H1 (cell line): ENCODE measurements around the gene PRPF6. TPM values are rescaled to one million over a fixed set of nuclear protein-coding genes. Genes with fewer than 3 reads are reported as not detected.

Experiments
- CTCF ChIA-PET: fragments of 300-600 bp; sonication (Branson Sonifier 250); formaldehyde crosslinking; loops from one replicate; lab custom pipeline; 2021; ENCODE audit not compliant: partially characterized antibody; lab: Charles Lee
- POLR2A ChIA-PET: fragments of 300-600 bp; sonication (Branson Sonifier 250); formaldehyde crosslinking; loops from one replicate; lab custom pipeline; 2021; ENCODE audit warnings: inconsistent platforms; ENCODE audit not compliant: partially characterized antibody; lab: Charles Lee
- DNase-seq, 2 experiments: peaks; one replicate each; pipeline versions ENCODE4 v3.0.0 to v3.0.0-alpha.2; 2010 to 2022; ENCODE audit warnings: low spot score in 2 of 2, low read depth in 1 of 2, mixed read lengths in 1 of 2
- FAIRE-seq: peaks from 2 replicates; lab custom pipeline; 2011; peaks lifted over from hg19 to GRCh38; lab: Jason Lieb, UNC
- H2AFZ ChIP-seq: 2 replicates; pipeline ENCODE4 v1.8.1; 2012; ENCODE audit warnings: low read length, inconsistent platforms
- H2AK5ac ChIP-seq: 2 replicates; pipeline ENCODE4 v1.6.1; 2013; ENCODE audit warnings: low read depth, low read length
- H2BK120ac ChIP-seq: replicated peaks from 2 replicates; pipeline ENCODE3; 2013; ENCODE audit warnings: low read depth, low read length, inconsistent platforms
- H2BK12ac ChIP-seq: 2 replicates; pipeline ENCODE4 v1.6.1; 2013; ENCODE audit warnings: low read depth, low read length
- H2BK15ac ChIP-seq: 2 replicates; pipeline ENCODE4 v1.6.1; 2013; ENCODE audit warnings: low read length
- H2BK20ac ChIP-seq: 2 replicates; pipeline ENCODE4 v1.6.1; 2013; ENCODE audit warnings: low read length
- H2BK5ac ChIP-seq: 2 replicates; pipeline ENCODE4 v1.6.1; 2013; ENCODE audit warnings: low read depth, low read length
- H3K14ac ChIP-seq: 2 replicates; pipeline ENCODE4 v1.6.1; 2013; ENCODE audit warnings: inconsistent platforms; ENCODE audit not compliant: insufficient read length
- H3K18ac ChIP-seq: 2 replicates; pipeline ENCODE4 v1.6.1; 2013; ENCODE audit warnings: low read length; ENCODE audit errors: extremely low read depth
- H3K23ac ChIP-seq: 2 replicates; pipeline ENCODE4 v1.6.1; 2013; ENCODE audit warnings: inconsistent platforms; ENCODE audit not compliant: insufficient read length
- H3K23me2 ChIP-seq: 2 replicates; pipeline ENCODE4 v1.6.1; 2013; ENCODE audit warnings: low read depth, low read length
- H3K27ac ChIP-seq: 2 replicates; pipeline ENCODE4 v1.6.1; 2011; ENCODE audit warnings: low read depth, low read length, inconsistent platforms
- H3K27me3 ChIP-seq, 4 experiments: replicated peaks in 1 of 4; 1 replicate in 1 of 4; 2 replicates in 3 of 4; pipeline versions ENCODE4 v1.6.1 to v1.8.1; 2011 to 2013; ENCODE audit warnings: low read length in 3 of 4, mild to moderate bottlenecking in 3 of 4, inconsistent platforms in 2 of 4, mixed read lengths in 2 of 4, moderate library complexity in 1 of 4; ENCODE audit not compliant: control insufficient read depth in 3 of 4, insufficient read depth in 3 of 4; ENCODE audit errors: extremely low read depth in 1 of 4
- H3K36me3 ChIP-seq, 4 experiments: 2 replicates each; pipeline versions ENCODE4 v1.6.1 to v1.8.1; 2011 to 2013; ENCODE audit warnings: mild to moderate bottlenecking in 4 of 4, low read length in 3 of 4, moderate library complexity in 2 of 4, control low read depth in 1 of 4, inconsistent platforms in 1 of 4; ENCODE audit not compliant: insufficient read depth in 4 of 4, control insufficient read depth in 2 of 4
- H3K4ac ChIP-seq: replicated peaks from 2 replicates; pipeline ENCODE3; 2013; ENCODE audit warnings: low read length, low read depth, mixed read lengths, inconsistent platforms; ENCODE audit not compliant: insufficient read length
- H3K4me1 ChIP-seq, 4 experiments: replicated peaks in 1 of 4; 1 replicate in 1 of 4; 2 replicates in 3 of 4; pipeline versions ENCODE4 v1.6.1 to v1.8.1; 2011 to 2013; ENCODE audit warnings: low read length in 3 of 4, inconsistent platforms in 2 of 4, mixed read lengths in 1 of 4; ENCODE audit not compliant: insufficient read depth in 4 of 4, control insufficient read depth in 3 of 4
- H3K4me2 ChIP-seq, 2 experiments: 2 replicates each; pipeline versions ENCODE4 v1.6.1 to v1.8.1; 2011 to 2013; ENCODE audit warnings: low read depth in 2 of 2, low read length in 2 of 2, control low read depth in 1 of 2, inconsistent platforms in 1 of 2, mild to moderate bottlenecking in 1 of 2; ENCODE audit not compliant: insufficient read depth in 1 of 2
- H3K4me3 ChIP-seq, 4 experiments: fragments of 200-600, 300-600 bp in 1 of 4; sonication (generic), shearing (Covaris generic), sonication (Bioruptor Twin) in 1 of 4; 2 replicates each; pipeline versions ENCODE4 v1.5.1 to v1.8.1; 2011 to 2016; ENCODE audit warnings: low read length in 4 of 4, low read depth in 3 of 4, control low read depth in 2 of 4, inconsistent platforms in 2 of 4, mild to moderate bottlenecking in 2 of 4, mixed read lengths in 1 of 4, moderate library complexity in 1 of 4; ENCODE audit not compliant: insufficient read depth in 2 of 4; ENCODE audit errors: extremely low read depth in 1 of 4
- H3K56ac ChIP-seq: replicated peaks from 2 replicates; pipeline ENCODE3; 2013; ENCODE audit warnings: low read depth, mild to moderate bottlenecking, mixed read lengths, low read length, inconsistent platforms; ENCODE audit not compliant: insufficient read length
- H3K79me1 ChIP-seq: 2 replicates; pipeline ENCODE4 v1.6.1; 2013; ENCODE audit warnings: low read depth, low read length, control low read depth
- H3K79me2 ChIP-seq, 2 experiments: 2 replicates each; pipeline versions ENCODE4 v1.6.1 to v1.8.1; 2012 to 2013; ENCODE audit warnings: low read length in 2 of 2, mild to moderate bottlenecking in 2 of 2, inconsistent platforms in 1 of 2; ENCODE audit not compliant: insufficient read depth in 2 of 2, control insufficient read depth in 1 of 2
- H3K9ac ChIP-seq, 4 experiments: replicated peaks in 1 of 4; 1 replicate in 1 of 4; 2 replicates in 3 of 4; pipeline versions ENCODE4 v1.6.1 to v1.8.1; 2011 to 2013; ENCODE audit warnings: low read depth in 3 of 4, low read length in 3 of 4, control low read depth in 2 of 4, mild to moderate bottlenecking in 2 of 4, moderate library complexity in 2 of 4, inconsistent platforms in 1 of 4; ENCODE audit errors: extremely low read depth in 1 of 4
- H3K9me3 ChIP-seq, 2 experiments: 2 replicates each; pipeline versions ENCODE4 v1.6.1 to v1.8.1; 2012 to 2013; ENCODE audit warnings: mild to moderate bottlenecking in 2 of 2, moderate library complexity in 2 of 2, control low read depth in 1 of 2, inconsistent platforms in 1 of 2, low read depth in 1 of 2, low read length in 1 of 2, mixed read lengths in 1 of 2; ENCODE audit not compliant: insufficient read depth in 2 of 2
- H4K20me1 ChIP-seq, 2 experiments: replicated peaks in 1 of 2; 2 replicates each; pipeline versions ENCODE3 to v1.8.1; 2011 to 2013; ENCODE audit warnings: inconsistent platforms in 2 of 2, low read length in 2 of 2, mild to moderate bottlenecking in 1 of 2; ENCODE audit not compliant: insufficient read depth in 2 of 2, control insufficient read depth in 1 of 2
- H4K5ac ChIP-seq: 2 replicates; pipeline ENCODE4 v1.6.1; 2013; ENCODE audit warnings: low read length, low read depth, mixed read lengths, inconsistent platforms; ENCODE audit not compliant: insufficient read length
- H4K8ac ChIP-seq: 2 replicates; pipeline ENCODE4 v1.8.0; 2013; ENCODE audit warnings: mild to moderate bottlenecking, moderate library complexity, low read length, inconsistent platforms; ENCODE audit not compliant: insufficient read depth; ENCODE audit errors: extremely low read depth
- H4K91ac ChIP-seq: replicated peaks from 2 replicates; pipeline ENCODE3; 2013; ENCODE audit warnings: low read length, mixed read lengths, inconsistent platforms; ENCODE audit not compliant: insufficient read length
- BRCA1 ChIP-seq: IDR thresholded peaks from 2 replicates; pipeline ENCODE4 v1.6.1; 2012; ENCODE audit warnings: low read depth, low read length, improper control_type of control experiment
- KDM5A ChIP-seq: fragments of 200-600 bp; IDR thresholded peaks from 2 replicates; pipeline ENCODE4 v1.7.1; 2012; ENCODE audit warnings: mild to moderate bottlenecking, low read length, inconsistent platforms, mixed read lengths
- NANOG ChIP-seq: IDR thresholded peaks from 2 replicates; pipeline ENCODE4 v1.6.1; 2011; ENCODE audit warnings: low read length, low read depth, mild to moderate bottlenecking, inconsistent platforms; ENCODE audit not compliant: insufficient read depth, poor library complexity, severe bottlenecking
- NRF1 ChIP-seq: IDR thresholded peaks from 2 replicates; pipeline ENCODE4 v1.6.1; 2011; ENCODE audit warnings: mild to moderate bottlenecking, low read depth, low read length, improper control_type of control experiment
- RNF2 ChIP-seq: fragments of 200-900, 300-1000 bp; sonication (generic); IDR thresholded peaks from 2 replicates; pipeline ENCODE4 v1.7.1; 2016; ENCODE audit warnings: borderline replicate concordance, low read depth, mild to moderate bottlenecking, antibody characterized with exemption, low read length; ENCODE audit not compliant: poor library complexity, severe bottlenecking; ENCODE audit errors: missing control alignments
- SAP30 ChIP-seq: fragments of 300-600 bp; sonication (generic); IDR thresholded peaks from 2 replicates; pipeline ENCODE4 v1.7.1; 2012; ENCODE audit warnings: low read length, moderate library complexity, mild to moderate bottlenecking, inconsistent platforms; ENCODE audit not compliant: insufficient read depth, insufficient replicate concordance
- SIX5 ChIP-seq: IDR thresholded peaks from 2 replicates; pipeline ENCODE4 v1.6.1; 2011; ENCODE audit warnings: mild to moderate bottlenecking, low read depth, low read length
- SP1 ChIP-seq: IDR thresholded peaks from 2 replicates; pipeline ENCODE4 v1.6.1; 2011; ENCODE audit warnings: low read depth, low read length
- SRF ChIP-seq: IDR thresholded peaks from 2 replicates; pipeline ENCODE4 v1.6.1; 2011; ENCODE audit warnings: mild to moderate bottlenecking, low read depth, low read length, moderate library complexity
- TBP ChIP-seq: IDR thresholded peaks from 2 replicates; pipeline ENCODE4 v1.6.1; 2011; ENCODE audit warnings: low read depth, low read length, improper control_type of control experiment
- TCF12 ChIP-seq: IDR thresholded peaks from 2 replicates; pipeline ENCODE4 v1.6.1; 2011; ENCODE audit warnings: low read depth, mild to moderate bottlenecking, low read length
- ZNF274 ChIP-seq: IDR thresholded peaks from 2 replicates; pipeline ENCODE4 v1.7.0; 2012; ENCODE audit warnings: low read length, borderline replicate concordance; ENCODE audit errors: extremely low read depth
- WGBS, 2 experiments: shearing (Covaris generic) in 1 of 2; methylation state at CpG; one replicate each; pipeline versions ENCODE4 v1.1.6 to v1.1.7; 2013 to 2015; ENCODE audit warnings: low lambda C conversion rate in 2 of 2, mixed read lengths in 2 of 2, inconsistent platforms in 1 of 2, low coverage in 1 of 2, missing lambda C conversion rate in 1 of 2; ENCODE audit not compliant: insufficient replicate concordance in 2 of 2, insufficient coverage in 1 of 2, insufficient read length in 1 of 2; ENCODE audit errors: extremely low coverage in 1 of 2, missing lambda C conversion rate in 1 of 2; 5-methylcytosine and 5-hydroxymethylcytosine counted together
- polyA plus RNA-seq, 7 experiments: library from polyadenylated mRNA; depleted of rRNA in 3 of 7; stranded (reverse) in 5 of 7; unstranded in 2 of 7; fragments of >200 nt in 5 of 7; fragments of 200-250 nt in 2 of 7; gene quantifications; 1 replicate in 5 of 7; 2 replicates in 1 of 7; 4 replicates in 1 of 7; pipeline versions ENCODE4 v1.2.1 to v1.2.3, GENCODE V29; 2011 to 2013; ENCODE audit warnings: missing spikeins in 2 of 7, mixed read lengths in 2 of 7
- total RNA-seq: library from RNA; stranded (reverse); fragmentation: NEBNext Ultra II Directional; extraction: Animal tissue kit (Norgen Biotek cat#: 25700); gene quantifications from 2 replicates; pipeline ENCODE4 v1.2.1, GENCODE V29; 2021

The PRPF6 gene
- total and polyA plus RNA-seq, 2 of the 8 experiments (the other 6 are each of a cell fraction or from before 2014, with no cell fraction given) = 27.9 to 76.9 TPM

DNA sequence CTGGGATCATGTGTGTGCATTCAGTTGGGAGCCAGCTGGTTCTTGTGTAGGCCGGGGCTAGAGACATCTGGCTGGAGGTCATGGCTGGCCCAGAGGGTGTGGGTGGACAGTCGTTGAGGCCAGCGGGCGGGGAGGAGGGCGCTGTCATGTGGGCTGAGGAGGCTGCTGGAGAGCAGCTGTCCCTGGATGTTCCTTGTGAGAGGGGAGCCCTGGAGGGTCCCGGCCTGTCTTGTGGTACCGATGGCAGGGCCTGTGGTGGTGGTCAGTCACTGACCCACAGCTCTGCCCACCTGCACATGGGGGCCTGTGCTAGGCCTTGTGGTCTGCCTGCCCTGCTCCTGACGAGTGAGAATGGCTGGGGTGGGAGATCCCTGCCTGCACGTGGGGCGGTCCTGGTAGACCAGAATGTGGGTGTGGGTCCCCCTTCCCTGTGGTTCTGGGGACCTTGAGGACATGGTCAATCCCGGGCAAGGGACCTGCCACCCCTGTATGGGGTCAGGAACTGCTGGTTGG, 53.1 kb downstream of the PRPF6 start:
- H3K27me3 ChIP-seq = peaks cover 4 to 17% (median 9%) of the 10 kb centered on the region in 4 experiments; a peak in 6 of 7 replicates
- H3K27ac ChIP-seq = no peak overlapping the region
- FAIRE-seq (no peak), DNase-seq (no peak)
- peaks cover 0 to 19% (median 15%) of the 10 kb centered on the region in 4 experiments; a peak in 6 of 7 replicates for H3K4me1 ChIP-seq
- TF ChIP-seq RNF2 = no peak
- TF ChIP-seq KDM5A = no peak
- TF ChIP-seq ZNF274 = no peak
- TF ChIP-seq SAP30 = no peak
- TF ChIP-seq TBP = no peak
- no peak for TF ChIP-seq BRCA1
- TF ChIP-seq SP1 = no peak
- TF ChIP-seq TCF12 = no peak
- no peak for TF ChIP-seq SRF
- TF ChIP-seq SIX5 = no peak
- TF ChIP-seq NRF1 = no peak
- TF ChIP-seq NANOG = no peak
- H4K91ac ChIP-seq = no peak overlapping the region
- POLR2A ChIA-PET = interaction anchor here (0.7 to 1.7 kb wide), 6 partner anchors 9 to 75 kb away, joined by 3 to 5 read pairs (median 4); partner anchors contain the start of gene SAMD10
- H3K9ac ChIP-seq = no peak overlapping the region
- no peak overlapping the region for H2BK5ac ChIP-seq
- H2BK15ac ChIP-seq = no peak overlapping the region
- H2BK120ac ChIP-seq = no peak overlapping the region
- H2AFZ ChIP-seq = no peak overlapping the region
- CTCF ChIA-PET = interaction anchor here (1.2 to 1.4 kb wide), 2 partner anchors 23 to 26 kb away, joined by 3 to 4 read pairs; no protein-coding TSS in a partner anchor
- no peak overlapping the region for H3K23ac ChIP-seq
- no peaks in the 10 kb centered on the region for H3K9me3 ChIP-seq
- no peak overlapping the region for H2BK20ac ChIP-seq
- no peak overlapping the region for H2AK5ac ChIP-seq
- no peak overlapping the region for H2BK12ac ChIP-seq
- H4K5ac ChIP-seq = no peak overlapping the region
- no peak overlapping the region for H3K18ac ChIP-seq
- no peak overlapping the region for H3K4me3 ChIP-seq
- H3K79me2 ChIP-seq = no peaks in the 10 kb centered on the region
- H4K20me1 ChIP-seq = peaks cover 0 to 4% of the 10 kb centered on the region in 2 experiments
- peaks cover 3% of the 10 kb centered on the region; the same call in 1 of the 2 replicates for H3K23me2 ChIP-seq
- H3K79me1 ChIP-seq = no peaks in the 10 kb centered on the region; the same call in 1 of the 2 replicates
- no peak overlapping the region for H3K4me2 ChIP-seq
- no peak overlapping the region for H4K8ac ChIP-seq
- no peak overlapping the region for H3K56ac ChIP-seq
- peaks cover 11 to 26% (median 19%) of the 10 kb centered on the region in 4 experiments; a peak in 7 of 8 replicates for H3K36me3 ChIP-seq
- no peak overlapping the region for H3K4ac ChIP-seq
- H3K14ac ChIP-seq = no peak overlapping the region
- 99% methylated on average over 11 of the region's 11 CpGs; no CpG with 5 or more reads in 1 of the 2 experiments for WGBS, 2 experiments
